Liver (tissue), 9 donors: ENCODE measurements around the gene TANC1. TPM values are rescaled to one million over a fixed set of nuclear protein-coding genes. Genes with fewer than 3 reads are reported as not detected.

ENCODE experiments used
- DNase-seq: peaks from one replicate; pipeline ENCODE4 v3.0.0-alpha.2; 2017; ENCODE audit warnings: low spot score
- H3K27ac ChIP-seq, 2 donors: one replicate each; pipeline ENCODE4 v1.7.0; 2013; ENCODE audit warnings: inconsistent platforms in 2 of 2, low read length in 2 of 2, control low read depth in 1 of 2, low read depth in 1 of 2, mild to moderate bottlenecking in 1 of 2
- H3K27me3 ChIP-seq, 4 donors: one replicate each; pipeline versions ENCODE4 v1.6.1 to v1.7.0; 2013; ENCODE audit warnings: low read length in 3 of 4, inconsistent platforms in 1 of 4, mild to moderate bottlenecking in 1 of 4, moderate library complexity in 1 of 4; ENCODE audit not compliant: control insufficient read depth in 4 of 4, insufficient read depth in 4 of 4
- H3K36me3 ChIP-seq, 4 donors: one replicate each; pipeline versions ENCODE4 v1.6.1 to v1.7.0; 2013; ENCODE audit warnings: low read length in 3 of 4, mild to moderate bottlenecking in 3 of 4, low read depth in 1 of 4, moderate library complexity in 1 of 4; ENCODE audit not compliant: control insufficient read depth in 4 of 4, insufficient read depth in 3 of 4
- H3K4me1 ChIP-seq, 4 donors: one replicate each; pipeline versions ENCODE4 v1.6.1 to v1.7.0; 2013; ENCODE audit warnings: low read length in 3 of 4, mild to moderate bottlenecking in 3 of 4, moderate library complexity in 1 of 4; ENCODE audit not compliant: control insufficient read depth in 4 of 4, insufficient read depth in 4 of 4
- H3K4me3 ChIP-seq, 3 donors: one replicate each; pipeline versions ENCODE4 v1.6.1 to v1.7.0; 2013; ENCODE audit warnings: low read length in 3 of 3, control low read depth in 1 of 3, low read depth in 1 of 3, mild to moderate bottlenecking in 1 of 3
- H3K9ac ChIP-seq, 2 donors: one replicate each; pipeline ENCODE4 v1.7.0; 2013; ENCODE audit warnings: low read length in 2 of 2, mild to moderate bottlenecking in 2 of 2, moderate library complexity in 2 of 2, control low read depth in 1 of 2, low read depth in 1 of 2
- H3K9me3 ChIP-seq, 4 donors: one replicate each; pipeline versions ENCODE4 v1.6.1 to v1.7.0; 2013; ENCODE audit warnings: low read length in 3 of 4; ENCODE audit not compliant: control insufficient read depth in 4 of 4
- EGR1 ChIP-seq, 2 donors: IDR thresholded peaks; 2 replicates each; pipeline ENCODE4 v1.6.1; 2016 to 2018; ENCODE audit warnings: antibody characterized with exemption in 2 of 2, low read depth in 2 of 2
- FOXA1 ChIP-seq: IDR thresholded peaks from 2 replicates; pipeline ENCODE4 v1.6.1; 2016; ENCODE audit warnings: antibody characterized with exemption
- FOXA2 ChIP-seq: IDR thresholded peaks from 2 replicates; pipeline ENCODE4 v1.6.1; 2016; ENCODE audit warnings: antibody characterized with exemption
- GABPA ChIP-seq, 2 donors: IDR thresholded peaks in 1 of 2; conservative IDR thresholded peaks in 1 of 2; 2 replicates each; pipeline ENCODE4 v1.6.1; 2016; ENCODE audit warnings: antibody characterized with exemption in 2 of 2, mild to moderate bottlenecking in 1 of 2, moderate library complexity in 1 of 2
- HNF4A ChIP-seq, 2 donors: conservative IDR thresholded peaks; 2 replicates each; pipeline ENCODE4 v1.6.1; 2016; ENCODE audit warnings: antibody characterized with exemption in 2 of 2, mild to moderate bottlenecking in 2 of 2
- HNF4G ChIP-seq: IDR thresholded peaks from 2 replicates; pipeline ENCODE4 v1.6.1; 2016; ENCODE audit warnings: antibody characterized with exemption
- JUND ChIP-seq, 2 donors: IDR thresholded peaks; 2 replicates each; pipeline ENCODE4 v1.6.1; 2016; ENCODE audit warnings: antibody characterized with exemption in 2 of 2
- NR2F2 ChIP-seq: IDR thresholded peaks from 2 replicates; pipeline ENCODE4 v1.6.1; 2016; ENCODE audit warnings: antibody characterized with exemption
- RAD21 ChIP-seq, 2 donors: IDR thresholded peaks; 2 replicates each; pipeline ENCODE4 v1.6.1; 2016; ENCODE audit warnings: antibody characterized with exemption in 2 of 2, mild to moderate bottlenecking in 2 of 2
- RXRA ChIP-seq, 2 donors: IDR thresholded peaks; 2 replicates each; pipeline ENCODE4 v1.6.1; 2017 to 2018; ENCODE audit warnings: antibody characterized with exemption in 2 of 2, mild to moderate bottlenecking in 1 of 2
- SP1 ChIP-seq: IDR thresholded peaks from 2 replicates; pipeline ENCODE4 v1.6.1; 2018; ENCODE audit warnings: antibody characterized with exemption, mild to moderate bottlenecking
- TAF1 ChIP-seq: conservative IDR thresholded peaks from 2 replicates; pipeline ENCODE4 v1.6.1; 2016; ENCODE audit warnings: antibody characterized with exemption, mild to moderate bottlenecking
- YY1 ChIP-seq: IDR thresholded peaks from 2 replicates; pipeline ENCODE4 v1.6.1; 2016; ENCODE audit warnings: antibody characterized with exemption, mild to moderate bottlenecking
- WGBS: extraction: QIAGEN DNeasy Blood & Tissue Kit; methylation state at CpG from one replicate; pipeline ENCODE4 v1.1.7; 2013; 5-methylcytosine and 5-hydroxymethylcytosine counted together
- polyA plus RNA-seq, 2 donors: library from polyadenylated mRNA; stranded (reverse) in 1 of 2; unstranded in 1 of 2; fragments of 200-250 nt in 1 of 2; fragments of >200 nt in 1 of 2; fragmentation: Nextera tagmentation in 1 of 2; extraction: Ambion mirVana in 1 of 2; gene quantifications; one replicate each; pipeline versions ENCODE4 v1.2.1 to v1.2.3, GENCODE V29; 2013 to 2015
- total RNA-seq, 2 donors: library from RNA; depleted of rRNA; stranded (reverse); fragments of >200 nt; gene quantifications; one replicate each; pipeline ENCODE4 v1.2.3, GENCODE V29; 2014
- TF ChIP-seq, protein P1 (sequence below): IDR thresholded peaks from 2 replicates; pipeline ENCODE4 v1.6.1; 2016; ENCODE audit warnings: antibody characterized with exemption, mild to moderate bottlenecking
- TF ChIP-seq, protein P2 (sequence below): IDR thresholded peaks from 2 replicates; pipeline ENCODE4 v1.6.1; 2016; ENCODE audit warnings: antibody characterized with exemption
- TF ChIP-seq, protein P3 (sequence below): fragments of 150-350 bp; IDR thresholded peaks from 2 replicates; pipeline ENCODE4 v1.5.1; 2017; ENCODE audit warnings: improper control_type of control experiment, low read depth, low read length; ENCODE audit not compliant: missing input control
- TF ChIP-seq, protein P4 (sequence below): IDR thresholded peaks from 2 replicates; pipeline ENCODE4 v1.6.1; 2016; ENCODE audit warnings: antibody characterized with exemption
- TF ChIP-seq, protein P5 (sequence below): IDR thresholded peaks from 2 replicates; pipeline ENCODE4 v1.6.1; 2016; ENCODE audit warnings: antibody characterized with exemption
- donor health status: healthy.
- donor health status: healthy.
- donor health status: healthy.
- donor health status: healthy.
- donor health status: healthy.

Gene TANC1
- total and polyA plus RNA-seq, 4 donors, result 3.7 to 17.7 (median 5.2) TPM

DNA sequence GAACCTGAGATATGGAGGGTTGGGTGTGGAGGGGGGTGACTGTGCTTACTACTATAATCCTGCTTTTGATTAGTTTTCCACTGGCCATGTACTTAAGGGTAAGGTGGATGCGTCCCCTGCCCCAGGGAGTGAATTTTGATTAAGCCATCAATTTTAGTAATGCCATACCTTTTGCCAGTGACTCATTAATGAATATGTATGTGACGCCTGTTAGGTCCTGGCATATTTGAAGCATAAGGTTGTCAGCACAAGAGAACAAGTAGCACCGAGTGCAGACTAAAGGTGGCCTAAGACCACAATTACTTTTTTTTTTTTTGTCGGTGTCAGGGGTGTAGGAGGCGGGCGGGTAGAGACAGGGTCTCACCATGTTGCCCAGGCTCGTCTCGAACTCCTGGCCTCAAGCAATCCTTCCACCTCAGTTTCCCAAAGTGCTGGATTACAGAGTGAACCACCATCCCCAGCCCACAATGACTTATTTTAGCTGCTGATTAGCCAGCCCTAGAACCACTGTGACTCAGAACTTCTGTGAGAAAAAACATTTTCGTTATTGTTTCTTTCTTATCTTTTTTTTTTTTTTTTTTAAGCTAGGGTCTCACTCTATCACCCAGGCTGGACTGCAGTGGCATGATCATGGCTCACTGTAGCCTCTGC is 7.0 kb downstream of the TANC1 start:
- 94% methylated on average over 9 of the region's 9 CpGs for WGBS
- H3K9me3 ChIP-seq, result no peaks in the 10 kb centered on the region
- no peak overlapping the region for H3K27ac ChIP-seq
- TF ChIP-seq JUND (IDR thresholded peaks at IDR 0.05) (no peak), NR2F2 (no peak), HNF4G (no peak), EGR1 (IDR thresholded peaks at IDR 0.05; ENCODE audit: low read depth in 2 of 2) (no peak), FOXA1 (no peak), YY1 (no peak), RAD21 (IDR thresholded peaks at IDR 0.05) (no peak), RXRA (IDR thresholded peaks at IDR 0.05) (no peak), HNF4A (conservative IDR thresholded peaks at IDR 0.05) (no peak), FOXA2 (no peak), GABPA (IDR thresholded peaks at IDR 0.05 in 1 of 2, conservative IDR thresholded peaks at IDR 0.05 in 1 of 2) (no peak), TAF1 (no peak), SP1 (no peak)
- TF ChIP-seq, protein P1, sequence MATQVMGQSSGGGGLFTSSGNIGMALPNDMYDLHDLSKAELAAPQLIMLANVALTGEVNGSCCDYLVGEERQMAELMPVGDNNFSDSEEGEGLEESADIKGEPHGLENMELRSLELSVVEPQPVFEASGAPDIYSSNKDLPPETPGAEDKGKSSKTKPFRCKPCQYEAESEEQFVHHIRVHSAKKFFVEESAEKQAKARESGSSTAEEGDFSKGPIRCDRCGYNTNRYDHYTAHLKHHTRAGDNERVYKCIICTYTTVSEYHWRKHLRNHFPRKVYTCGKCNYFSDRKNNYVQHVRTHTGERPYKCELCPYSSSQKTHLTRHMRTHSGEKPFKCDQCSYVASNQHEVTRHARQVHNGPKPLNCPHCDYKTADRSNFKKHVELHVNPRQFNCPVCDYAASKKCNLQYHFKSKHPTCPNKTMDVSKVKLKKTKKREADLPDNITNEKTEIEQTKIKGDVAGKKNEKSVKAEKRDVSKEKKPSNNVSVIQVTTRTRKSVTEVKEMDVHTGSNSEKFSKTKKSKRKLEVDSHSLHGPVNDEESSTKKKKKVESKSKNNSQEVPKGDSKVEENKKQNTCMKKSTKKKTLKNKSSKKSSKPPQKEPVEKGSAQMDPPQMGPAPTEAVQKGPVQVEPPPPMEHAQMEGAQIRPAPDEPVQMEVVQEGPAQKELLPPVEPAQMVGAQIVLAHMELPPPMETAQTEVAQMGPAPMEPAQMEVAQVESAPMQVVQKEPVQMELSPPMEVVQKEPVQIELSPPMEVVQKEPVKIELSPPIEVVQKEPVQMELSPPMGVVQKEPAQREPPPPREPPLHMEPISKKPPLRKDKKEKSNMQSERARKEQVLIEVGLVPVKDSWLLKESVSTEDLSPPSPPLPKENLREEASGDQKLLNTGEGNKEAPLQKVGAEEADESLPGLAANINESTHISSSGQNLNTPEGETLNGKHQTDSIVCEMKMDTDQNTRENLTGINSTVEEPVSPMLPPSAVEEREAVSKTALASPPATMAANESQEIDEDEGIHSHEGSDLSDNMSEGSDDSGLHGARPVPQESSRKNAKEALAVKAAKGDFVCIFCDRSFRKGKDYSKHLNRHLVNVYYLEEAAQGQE, result no peak
- TF ChIP-seq, protein P2, sequence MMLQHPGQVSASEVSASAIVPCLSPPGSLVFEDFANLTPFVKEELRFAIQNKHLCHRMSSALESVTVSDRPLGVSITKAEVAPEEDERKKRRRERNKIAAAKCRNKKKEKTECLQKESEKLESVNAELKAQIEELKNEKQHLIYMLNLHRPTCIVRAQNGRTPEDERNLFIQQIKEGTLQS, result no peak
- TF ChIP-seq, protein P3, sequence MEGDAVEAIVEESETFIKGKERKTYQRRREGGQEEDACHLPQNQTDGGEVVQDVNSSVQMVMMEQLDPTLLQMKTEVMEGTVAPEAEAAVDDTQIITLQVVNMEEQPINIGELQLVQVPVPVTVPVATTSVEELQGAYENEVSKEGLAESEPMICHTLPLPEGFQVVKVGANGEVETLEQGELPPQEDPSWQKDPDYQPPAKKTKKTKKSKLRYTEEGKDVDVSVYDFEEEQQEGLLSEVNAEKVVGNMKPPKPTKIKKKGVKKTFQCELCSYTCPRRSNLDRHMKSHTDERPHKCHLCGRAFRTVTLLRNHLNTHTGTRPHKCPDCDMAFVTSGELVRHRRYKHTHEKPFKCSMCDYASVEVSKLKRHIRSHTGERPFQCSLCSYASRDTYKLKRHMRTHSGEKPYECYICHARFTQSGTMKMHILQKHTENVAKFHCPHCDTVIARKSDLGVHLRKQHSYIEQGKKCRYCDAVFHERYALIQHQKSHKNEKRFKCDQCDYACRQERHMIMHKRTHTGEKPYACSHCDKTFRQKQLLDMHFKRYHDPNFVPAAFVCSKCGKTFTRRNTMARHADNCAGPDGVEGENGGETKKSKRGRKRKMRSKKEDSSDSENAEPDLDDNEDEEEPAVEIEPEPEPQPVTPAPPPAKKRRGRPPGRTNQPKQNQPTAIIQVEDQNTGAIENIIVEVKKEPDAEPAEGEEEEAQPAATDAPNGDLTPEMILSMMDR, result no peak
- TF ChIP-seq, protein P4, sequence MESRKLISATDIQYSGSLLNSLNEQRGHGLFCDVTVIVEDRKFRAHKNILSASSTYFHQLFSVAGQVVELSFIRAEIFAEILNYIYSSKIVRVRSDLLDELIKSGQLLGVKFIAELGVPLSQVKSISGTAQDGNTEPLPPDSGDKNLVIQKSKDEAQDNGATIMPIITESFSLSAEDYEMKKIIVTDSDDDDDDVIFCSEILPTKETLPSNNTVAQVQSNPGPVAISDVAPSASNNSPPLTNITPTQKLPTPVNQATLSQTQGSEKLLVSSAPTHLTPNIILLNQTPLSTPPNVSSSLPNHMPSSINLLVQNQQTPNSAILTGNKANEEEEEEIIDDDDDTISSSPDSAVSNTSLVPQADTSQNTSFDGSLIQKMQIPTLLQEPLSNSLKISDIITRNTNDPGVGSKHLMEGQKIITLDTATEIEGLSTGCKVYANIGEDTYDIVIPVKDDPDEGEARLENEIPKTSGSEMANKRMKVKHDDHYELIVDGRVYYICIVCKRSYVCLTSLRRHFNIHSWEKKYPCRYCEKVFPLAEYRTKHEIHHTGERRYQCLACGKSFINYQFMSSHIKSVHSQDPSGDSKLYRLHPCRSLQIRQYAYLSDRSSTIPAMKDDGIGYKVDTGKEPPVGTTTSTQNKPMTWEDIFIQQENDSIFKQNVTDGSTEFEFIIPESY, result no peak
- TF ChIP-seq, protein P5, sequence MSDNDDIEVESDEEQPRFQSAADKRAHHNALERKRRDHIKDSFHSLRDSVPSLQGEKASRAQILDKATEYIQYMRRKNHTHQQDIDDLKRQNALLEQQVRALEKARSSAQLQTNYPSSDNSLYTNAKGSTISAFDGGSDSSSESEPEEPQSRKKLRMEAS, result no peak
- no peak overlapping the region for H3K9ac ChIP-seq
- no peaks in the 10 kb centered on the region for H3K36me3 ChIP-seq
- DNase-seq, result no peak
- peaks cover 0 to 2% (median under 1%) of the 10 kb centered on the region in 4 donors for H3K4me1 ChIP-seq
- no peak overlapping the region for H3K4me3 ChIP-seq
- H3K27me3 ChIP-seq, result no peaks in the 10 kb centered on the region
